Testis (tissue), 2 donors: ENCODE results near the gene CCDC191.

ENCODE experiments used
- POLR2A ChIP-seq: fragments of 450-650 bp; IDR thresholded peaks from one replicate; pipeline ENCODE4 v1.6.1; 2017; ENCODE audit warnings: antibody characterized with exemption, mild to moderate bottlenecking, moderate library complexity
- TF ChIP-seq, protein P1 (sequence below), 3 experiments: fragments of 450-650 bp in 2 of 3; fragments of 200-600 bp in 1 of 3; sonication (generic) in 1 of 3; IDR thresholded peaks; one replicate each; pipeline ENCODE4 v1.5.1; 2016 to 2019; ENCODE audit warnings: antibody characterized with exemption in 3 of 3, mild to moderate bottlenecking in 2 of 3, moderate library complexity in 1 of 3

DNA sequence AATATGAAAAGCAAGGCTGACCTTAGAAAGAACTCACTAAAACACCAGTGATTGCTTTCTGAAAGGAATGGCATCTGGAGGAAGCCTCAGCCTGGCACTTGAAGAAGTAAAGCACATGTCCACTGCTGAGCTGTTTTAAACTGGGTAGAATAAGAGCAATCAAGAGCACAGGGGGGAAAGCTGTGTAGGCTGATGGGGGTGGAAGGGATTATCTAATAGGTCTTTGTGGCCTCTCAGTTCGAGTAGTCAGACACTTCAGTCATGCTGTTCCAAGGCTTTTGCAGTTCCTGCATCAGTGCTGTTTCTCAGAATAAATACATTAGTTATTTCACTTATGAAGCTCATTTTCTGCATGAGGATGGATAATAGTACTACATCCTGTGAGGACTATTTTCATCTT is 22.6 kb downstream of the CCDC191 start:
- TF ChIP-seq, protein P1, sequence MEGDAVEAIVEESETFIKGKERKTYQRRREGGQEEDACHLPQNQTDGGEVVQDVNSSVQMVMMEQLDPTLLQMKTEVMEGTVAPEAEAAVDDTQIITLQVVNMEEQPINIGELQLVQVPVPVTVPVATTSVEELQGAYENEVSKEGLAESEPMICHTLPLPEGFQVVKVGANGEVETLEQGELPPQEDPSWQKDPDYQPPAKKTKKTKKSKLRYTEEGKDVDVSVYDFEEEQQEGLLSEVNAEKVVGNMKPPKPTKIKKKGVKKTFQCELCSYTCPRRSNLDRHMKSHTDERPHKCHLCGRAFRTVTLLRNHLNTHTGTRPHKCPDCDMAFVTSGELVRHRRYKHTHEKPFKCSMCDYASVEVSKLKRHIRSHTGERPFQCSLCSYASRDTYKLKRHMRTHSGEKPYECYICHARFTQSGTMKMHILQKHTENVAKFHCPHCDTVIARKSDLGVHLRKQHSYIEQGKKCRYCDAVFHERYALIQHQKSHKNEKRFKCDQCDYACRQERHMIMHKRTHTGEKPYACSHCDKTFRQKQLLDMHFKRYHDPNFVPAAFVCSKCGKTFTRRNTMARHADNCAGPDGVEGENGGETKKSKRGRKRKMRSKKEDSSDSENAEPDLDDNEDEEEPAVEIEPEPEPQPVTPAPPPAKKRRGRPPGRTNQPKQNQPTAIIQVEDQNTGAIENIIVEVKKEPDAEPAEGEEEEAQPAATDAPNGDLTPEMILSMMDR (IDR thresholded peaks at IDR 0.05) = no peak
- no peak for TF ChIP-seq POLR2A
